ENCODE measurements around the gene NELL1. TPM values are rescaled to one million over a fixed set of nuclear protein-coding genes. Genes with fewer than 3 reads are reported as not detected.

NELL1 gene
- total RNA-seq, 2 experiments from 2014 or later = not detected

GRCh38 chr11:20917306-20917705 is 247.9 kb downstream of the NELL1 start:
- H3K27ac Mint-ChIP-seq = no peak overlapping the region

DNA sequence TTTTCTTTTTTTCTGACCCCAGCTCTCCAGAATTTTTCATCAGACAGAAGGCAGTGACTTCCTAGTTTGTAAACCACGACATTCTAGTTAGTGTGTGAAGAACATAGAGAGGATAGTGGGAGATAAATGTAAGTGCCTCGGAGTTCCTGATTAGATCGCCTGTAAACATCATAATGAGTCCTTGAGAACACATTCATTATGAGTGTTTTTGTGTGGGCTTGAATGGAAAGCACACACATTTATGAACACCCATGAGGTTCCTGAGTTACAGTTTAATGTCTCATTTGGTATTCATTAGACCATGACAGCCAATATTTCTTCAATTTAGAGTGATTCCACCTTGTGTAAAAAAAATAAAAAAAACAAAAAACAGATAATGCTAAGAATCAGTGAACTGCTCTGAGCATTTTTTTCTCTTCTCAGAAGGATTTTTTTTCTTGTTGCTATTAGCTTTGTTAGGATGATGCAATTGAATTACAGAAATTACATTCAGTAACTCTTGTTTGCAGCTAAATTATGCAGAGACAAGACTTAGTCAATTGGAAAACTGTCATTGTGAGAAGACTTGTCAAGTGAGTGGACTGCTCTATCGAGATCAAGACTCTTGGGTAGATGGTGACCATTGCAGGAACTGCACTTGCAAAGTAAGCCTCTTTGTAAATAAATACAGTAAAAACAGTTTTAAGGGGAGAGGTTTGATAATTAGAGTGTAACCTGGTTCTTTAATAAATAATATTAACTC is 257.6 kb downstream of the NELL1 start:
- no peak overlapping the region for H3K4me3 ChIP-seq (ENCODE audit: low read length)
- Mint-ChIP-seq H3K27me3 (no peaks in the 10 kb centered on the region), H3K27ac (no peak overlapping the region), H3K36me3 (ENCODE audit: low read depth) (no peaks in the 10 kb centered on the region), H3K9me3 (peaks cover 4% of the 10 kb centered on the region), H3K4me1 (ENCODE audit: low read depth) (no peaks in the 10 kb centered on the region), H3K4me3 (no peak overlapping the region)
- H3K27me3 ChIP-seq (ENCODE audit: control insufficient read depth in 1 of 2, insufficient read depth in 2 of 2, low read length in 2 of 2) = no peaks in the 10 kb centered on the region
- DNase-seq (no peak), ATAC-seq (ENCODE audit: poor library complexity) (no peak)
- no peaks in the 10 kb centered on the region for H3K4me1 ChIP-seq (ENCODE audit: insufficient read depth, low read length)
- TF ChIP-seq, protein P1, sequence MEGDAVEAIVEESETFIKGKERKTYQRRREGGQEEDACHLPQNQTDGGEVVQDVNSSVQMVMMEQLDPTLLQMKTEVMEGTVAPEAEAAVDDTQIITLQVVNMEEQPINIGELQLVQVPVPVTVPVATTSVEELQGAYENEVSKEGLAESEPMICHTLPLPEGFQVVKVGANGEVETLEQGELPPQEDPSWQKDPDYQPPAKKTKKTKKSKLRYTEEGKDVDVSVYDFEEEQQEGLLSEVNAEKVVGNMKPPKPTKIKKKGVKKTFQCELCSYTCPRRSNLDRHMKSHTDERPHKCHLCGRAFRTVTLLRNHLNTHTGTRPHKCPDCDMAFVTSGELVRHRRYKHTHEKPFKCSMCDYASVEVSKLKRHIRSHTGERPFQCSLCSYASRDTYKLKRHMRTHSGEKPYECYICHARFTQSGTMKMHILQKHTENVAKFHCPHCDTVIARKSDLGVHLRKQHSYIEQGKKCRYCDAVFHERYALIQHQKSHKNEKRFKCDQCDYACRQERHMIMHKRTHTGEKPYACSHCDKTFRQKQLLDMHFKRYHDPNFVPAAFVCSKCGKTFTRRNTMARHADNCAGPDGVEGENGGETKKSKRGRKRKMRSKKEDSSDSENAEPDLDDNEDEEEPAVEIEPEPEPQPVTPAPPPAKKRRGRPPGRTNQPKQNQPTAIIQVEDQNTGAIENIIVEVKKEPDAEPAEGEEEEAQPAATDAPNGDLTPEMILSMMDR (IDR thresholded peaks at IDR 0.05) = no peak
- H3K36me3 ChIP-seq (ENCODE audit: insufficient read depth, low read length) = no peaks in the 10 kb centered on the region
- ChIA-PET CTCF (no interaction called here), POLR2A (no interaction called here)
- intact Hi-C loops (cut with DNase I, micrococcal nuclease) = no loop called here
- H3K9me3 ChIP-seq (ENCODE audit: control insufficient read depth in 1 of 2, insufficient read depth in 1 of 2, low read length in 2 of 2) = no peaks in the 10 kb centered on the region
- H3K27ac ChIP-seq (ENCODE audit: low read depth in 1 of 2, low read length in 2 of 2) = no peak overlapping the region

More at GRCh38 chr11:20917306-20917705, 247.9 kb downstream of the NELL1 start:
- H3K36me3 ChIP-seq (ENCODE audit: insufficient read depth, low read length) = no peaks in the 10 kb centered on the region
- no peaks in the 10 kb centered on the region for H3K9me3 ChIP-seq (ENCODE audit: control insufficient read depth in 1 of 2, insufficient read depth in 1 of 2, low read length in 2 of 2)
- intact Hi-C loops (cut with DNase I, micrococcal nuclease) = no loop called here
- Mint-ChIP-seq H3K36me3 (ENCODE audit: low read depth) (no peaks in the 10 kb centered on the region), H3K9me3 (peaks cover 2% of the 10 kb centered on the region), H3K4me1 (ENCODE audit: low read depth) (no peaks in the 10 kb centered on the region), H3K27me3 (no peaks in the 10 kb centered on the region), H3K4me3 (no peak overlapping the region)
- no peak overlapping the region for H3K4me3 ChIP-seq (ENCODE audit: low read length)
- TF ChIP-seq, protein P1 (IDR thresholded peaks at IDR 0.05) = no peak
- ATAC-seq (ENCODE audit: poor library complexity) (no peak), DNase-seq (no peak)
- POLR2A ChIA-PET = no interaction called here
- no peaks in the 10 kb centered on the region for H3K27me3 ChIP-seq (ENCODE audit: control insufficient read depth in 1 of 2, insufficient read depth in 2 of 2, low read length in 2 of 2)
- CTCF ChIA-PET = no interaction called here
- no peak overlapping the region for H3K27ac ChIP-seq (ENCODE audit: low read depth in 1 of 2, low read length in 2 of 2)
- H3K4me1 ChIP-seq (ENCODE audit: insufficient read depth, low read length) = no peaks in the 10 kb centered on the region

DNA sequence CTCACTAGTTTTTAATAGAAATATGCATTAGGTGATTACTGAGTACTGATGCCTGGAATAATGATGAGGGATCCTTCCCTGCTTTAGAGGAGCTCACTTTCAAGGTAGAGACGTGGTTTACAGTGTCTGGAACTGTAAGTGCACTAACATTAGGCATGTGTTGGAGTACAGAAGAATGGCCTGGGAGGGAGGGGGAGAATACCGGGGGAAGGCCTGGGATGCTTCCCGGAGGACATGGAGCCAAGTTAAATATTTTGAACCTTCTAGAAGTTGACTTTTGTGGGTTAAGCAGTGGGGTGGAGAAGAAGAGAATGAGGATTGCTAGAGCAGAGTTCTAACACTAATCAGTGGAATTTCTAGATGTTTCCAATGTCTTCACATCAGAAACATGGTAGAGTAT is 261.6 kb downstream of the NELL1 start:
- POLR2A ChIA-PET = no interaction called here
- Histone ChIP-seq H3K36me3 (ENCODE audit: insufficient read depth, low read length) (no peaks in the 10 kb centered on the region), H3K4me3 (ENCODE audit: low read length) (no peak overlapping the region), H3K9me3 (ENCODE audit: control insufficient read depth in 1 of 2, insufficient read depth in 1 of 2, low read length in 2 of 2) (no peaks in the 10 kb centered on the region), H3K4me1 (ENCODE audit: insufficient read depth, low read length) (no peaks in the 10 kb centered on the region), H3K27ac (ENCODE audit: low read depth in 1 of 2, low read length in 2 of 2) (no peak overlapping the region), H3K27me3 (ENCODE audit: control insufficient read depth in 1 of 2, insufficient read depth in 2 of 2, low read length in 2 of 2) (no peaks in the 10 kb centered on the region)
- H3K4me1 Mint-ChIP-seq (ENCODE audit: low read depth) = no peaks in the 10 kb centered on the region
- H3K4me3 Mint-ChIP-seq = no peak overlapping the region
- DNase-seq = no peak
- no peaks in the 10 kb centered on the region for H3K36me3 Mint-ChIP-seq (ENCODE audit: low read depth)
- CTCF ChIA-PET = interaction anchor here (1.4 kb wide), 1 partner anchor 14 kb away, joined by 3 read pairs; no protein-coding TSS in a partner anchor
- no peaks in the 10 kb centered on the region for H3K27me3 Mint-ChIP-seq
- ATAC-seq (ENCODE audit: poor library complexity) = no peak
- intact Hi-C loops (cut with DNase I, micrococcal nuclease) = no loop called here
- H3K9me3 Mint-ChIP-seq = peaks cover 2% of the 10 kb centered on the region
- H3K27ac Mint-ChIP-seq = no peak overlapping the region
- TF ChIP-seq, protein P1 (IDR thresholded peaks at IDR 0.05) = no peak
